NCI-H2029 (cell line): Measurements from ENCODE around the gene INO80B.
A peak's percentile ranks its signal among the peaks of the same experiment; 100 is the strongest.
"Not testable (repeated sequence)": the region's sequence is repeated elsewhere in the genome, so short reads cannot be mapped to it uniquely, and the experiment has no call there.

ENCODE experiments used
- DNase-seq: peaks from one replicate; lab custom pipeline; 2025; lab: John Stamatoyannopoulos, UW

The INO80B gene

GRCh38 chr2:74448771-74449170, 6.1 kb upstream of the INO80B start:
- no peak for DNase-seq

- DNase-seq = no peak
These were observed 4.2 kb upstream of the INO80B start for GRCh38 chr2:74450570-74451190.

DNA sequence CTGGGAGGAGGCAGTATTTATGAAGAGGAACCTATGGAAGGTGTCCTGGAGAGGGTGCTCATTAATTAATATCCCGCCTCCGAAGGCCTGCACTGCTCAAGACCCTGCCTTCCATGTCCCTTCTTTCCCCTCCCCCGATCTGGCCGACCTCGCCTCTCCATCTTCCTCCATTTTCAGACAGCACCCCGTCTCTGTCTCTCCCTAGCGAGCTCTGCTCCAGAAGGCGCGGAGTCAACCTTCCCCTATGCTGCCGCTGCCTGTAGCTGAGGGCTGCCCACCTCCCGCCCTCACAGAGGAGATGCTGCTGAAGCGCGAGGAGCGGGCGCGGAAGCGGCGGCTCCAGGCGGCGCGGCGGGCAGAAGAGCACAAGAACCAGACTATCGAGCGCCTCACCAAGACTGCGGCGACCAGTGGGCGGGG, 2.3 kb downstream of the INO80B start:
- DNase-seq = no peak

DNA sequence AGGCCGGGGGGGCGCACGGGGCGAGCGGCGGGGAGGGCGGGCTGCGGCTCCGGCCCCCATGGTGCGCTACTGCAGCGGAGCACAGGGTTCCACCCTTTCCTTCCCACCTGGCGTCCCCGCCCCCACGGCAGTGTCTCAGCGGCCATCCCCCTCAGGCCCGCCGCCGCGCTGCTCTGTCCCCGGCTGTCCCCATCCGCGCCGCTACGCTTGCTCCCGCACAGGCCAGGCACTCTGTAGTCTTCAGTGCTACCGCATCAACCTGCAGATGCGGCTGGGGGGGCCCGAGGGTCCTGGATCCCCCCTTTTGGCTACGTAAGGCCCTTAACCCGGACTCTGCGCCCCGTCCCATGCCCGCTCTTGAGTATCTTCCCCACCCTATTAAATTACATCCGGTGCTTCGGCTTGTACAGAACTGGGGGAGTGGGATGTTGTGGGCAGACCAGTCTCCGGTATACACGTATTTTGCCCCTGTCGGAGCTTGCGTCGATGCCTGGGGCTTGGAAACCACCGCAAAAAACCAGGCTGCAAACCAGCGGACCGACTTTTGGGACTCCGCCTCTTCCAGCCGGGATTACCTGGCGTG, 2.8 kb downstream of the INO80B start:
- DNase-seq = peak; percentile 49

GRCh38 chr2:74458132-74458937, 3.4 kb downstream of the INO80B start, which contains the start of gene WBP1:
WBP1 (plus strand) TSS chr2:74458438; CDS start chr2:74458603, 165 bp downstream.
- DNase-seq = peak; percentile 97

DNA sequence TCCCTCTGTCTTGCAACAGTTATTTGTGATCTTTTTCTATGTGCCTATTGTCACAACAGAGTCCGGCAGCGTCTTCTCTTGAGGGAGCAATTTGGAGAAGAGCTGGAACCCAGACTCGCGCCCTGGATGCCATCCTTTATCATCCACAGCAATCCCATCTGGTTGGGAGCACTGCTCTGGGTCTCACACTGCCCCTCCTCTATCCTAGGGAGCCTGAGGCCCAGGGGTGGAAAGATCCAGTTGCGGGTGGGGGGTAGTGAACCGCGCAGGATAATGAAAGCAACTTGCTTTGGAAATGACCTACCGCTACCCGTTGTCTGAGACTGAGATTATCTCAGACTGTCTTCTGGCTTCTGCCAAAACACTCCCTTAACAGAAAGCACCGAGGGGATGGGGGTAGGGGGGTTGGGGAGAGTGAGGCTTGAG, 4.1 kb downstream of the INO80B start:
- DNase-seq = no peak

DNA sequence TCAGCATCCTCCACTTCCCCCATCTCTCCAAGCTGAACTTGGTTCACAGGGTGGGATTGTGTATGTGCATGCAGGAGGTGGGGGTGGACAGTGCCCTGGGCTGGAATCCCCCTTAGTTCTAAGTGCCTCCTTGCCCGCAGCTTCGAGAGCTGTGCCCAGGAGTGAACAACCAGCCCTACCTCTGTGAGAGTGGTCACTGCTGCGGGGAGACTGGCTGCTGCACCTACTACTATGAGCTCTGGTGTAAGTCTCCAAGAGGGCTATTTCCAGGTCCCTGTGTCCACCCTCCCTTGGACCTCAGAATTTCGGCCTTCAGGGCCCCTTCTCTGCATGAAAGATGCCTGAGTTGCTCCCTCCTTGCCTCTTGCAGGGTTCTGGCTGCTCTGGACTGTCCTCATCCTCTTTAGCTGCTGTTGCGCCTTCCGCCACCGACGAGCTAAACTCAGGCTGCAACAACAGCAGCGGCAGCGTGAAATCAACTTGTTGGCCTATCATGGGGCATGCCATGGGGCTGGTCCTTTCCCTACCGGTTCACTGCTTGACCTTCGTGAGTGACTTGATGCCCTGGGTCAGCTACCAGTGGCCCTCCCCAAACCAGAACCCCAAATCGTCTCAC, 4.7 kb downstream of the INO80B start:
- DNase-seq = not testable (repeated sequence)

DNA sequence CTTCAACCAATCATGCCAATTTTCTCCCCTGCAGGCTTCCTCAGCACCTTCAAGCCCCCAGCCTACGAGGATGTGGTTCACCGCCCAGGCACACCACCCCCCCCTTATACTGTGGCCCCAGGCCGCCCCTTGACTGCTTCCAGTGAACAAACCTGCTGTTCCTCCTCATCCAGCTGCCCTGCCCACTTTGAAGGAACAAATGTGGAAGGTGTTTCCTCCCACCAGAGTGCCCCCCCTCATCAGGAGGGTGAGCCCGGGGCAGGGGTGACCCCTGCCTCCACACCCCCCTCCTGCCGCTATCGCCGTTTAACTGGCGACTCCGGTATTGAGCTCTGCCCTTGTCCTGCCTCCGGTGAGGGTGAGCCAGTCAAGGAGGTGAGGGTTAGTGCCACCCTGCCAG, 5.3 kb downstream of the INO80B start:
- not testable (repeated sequence) for DNase-seq

DNA sequence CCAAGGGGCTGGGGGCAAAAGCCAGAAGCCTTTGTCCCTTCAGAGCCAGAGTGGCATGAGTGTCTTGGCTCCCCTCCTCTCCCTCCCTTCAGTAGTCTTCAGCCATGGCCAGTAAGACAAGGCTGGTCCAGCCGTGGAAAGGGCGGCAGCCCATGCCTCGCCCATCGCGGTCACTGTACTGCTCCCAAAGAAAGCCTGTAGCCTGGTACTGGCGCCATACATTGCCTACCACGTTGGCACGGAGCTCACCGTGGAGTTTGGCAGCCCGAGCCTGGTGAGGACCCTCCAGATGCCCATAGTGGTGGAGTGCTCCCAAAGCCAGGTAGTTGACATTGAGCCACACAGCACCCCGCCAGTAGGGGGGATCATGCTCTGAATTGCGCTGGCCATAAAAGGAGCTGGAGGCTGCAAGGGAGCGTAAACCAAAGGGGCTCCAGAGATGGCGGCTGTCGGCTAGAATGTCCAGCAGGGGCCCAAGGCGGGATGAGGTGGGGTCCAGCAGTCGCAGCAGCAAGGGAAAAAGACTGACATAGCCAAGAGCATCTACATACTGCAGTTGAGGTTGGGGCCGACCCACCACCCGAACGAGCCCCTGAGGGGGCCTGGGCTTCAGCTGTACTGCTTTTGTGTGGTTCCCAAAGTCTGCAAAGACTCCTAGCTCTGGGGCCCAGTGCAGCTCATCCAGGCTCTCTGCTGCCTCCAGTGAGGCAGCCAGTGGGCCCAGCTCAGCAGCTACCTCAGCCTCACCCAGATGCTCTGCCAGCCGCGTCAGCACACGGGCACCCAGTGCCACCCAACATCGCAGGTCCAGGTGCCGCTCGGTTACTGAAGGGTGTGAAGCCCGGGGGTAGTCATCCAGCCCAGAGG, 6.5 kb downstream of the INO80B start:
- DNase-seq = no peak

GRCh38 chr2:74462054-74462785, 7.3 kb downstream of the INO80B start:
- DNase-seq = no peak

- DNase-seq = no peak
These were observed 7.9 kb downstream of the INO80B start for GRCh38 chr2:74462786-74463105.

- DNase-seq = no peak
These were observed 9.5 kb downstream of the INO80B start for GRCh38 chr2:74464406-74464805.

GRCh38 chr2:74470742-74471141, 15.9 kb downstream of the INO80B start:
- not testable (repeated sequence) for DNase-seq

- DNase-seq = no peak
These were observed 16.6 kb downstream of the INO80B start for GRCh38 chr2:74471332-74472065.

DNA sequence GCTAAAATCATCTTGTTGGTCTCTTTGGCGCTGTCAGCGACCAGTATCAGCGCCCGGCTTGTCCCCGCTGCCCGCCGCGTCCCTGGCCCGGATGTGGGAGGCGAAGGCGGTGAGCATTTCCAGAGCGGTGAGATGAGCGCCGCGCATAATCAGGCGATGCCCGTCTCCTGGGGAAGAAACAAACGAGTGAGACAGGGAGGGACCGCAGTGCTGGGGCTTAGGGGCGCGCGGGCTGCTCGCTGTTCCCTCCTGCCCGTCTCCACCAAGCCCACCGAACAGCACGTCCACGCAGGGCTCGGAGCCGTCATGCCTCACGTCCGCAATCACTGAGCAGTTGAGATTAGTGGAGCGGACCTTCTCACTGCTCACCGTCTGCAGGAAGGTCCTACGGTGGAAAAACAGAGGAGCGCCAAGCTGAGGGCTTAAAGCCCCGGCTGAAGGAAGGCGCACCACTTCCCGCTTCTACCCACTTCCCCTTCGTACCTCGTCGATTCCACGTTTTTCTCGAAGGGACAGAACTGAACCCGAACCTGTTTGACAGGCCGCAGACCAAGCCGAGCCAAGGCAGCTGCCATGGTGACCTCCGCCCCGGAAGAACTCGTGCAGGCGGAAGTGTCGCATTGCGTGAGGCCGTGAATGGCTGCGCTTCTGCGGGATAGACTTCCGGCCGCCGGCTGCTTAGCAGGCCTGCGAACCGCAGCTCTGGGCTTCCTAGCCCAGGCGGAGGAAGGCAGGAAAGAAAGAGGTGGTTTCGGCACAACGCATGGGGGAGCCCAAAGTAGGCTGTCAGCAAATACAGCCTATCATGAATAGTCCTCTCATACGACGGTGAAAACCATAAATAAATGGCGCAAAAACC, 17.4 kb downstream of the INO80B start, which contains the start of gene MRPL53:
TSS of gene MRPL53 (minus strand) at position 595 of the 859 bp plus-strand sequence. CDS start at position 575, 20 bp downstream.
- DNase-seq = peak; percentile 83

GRCh38 chr2:74472945-74473258, 18.0 kb downstream of the INO80B start:
- no peak for DNase-seq

- DNase-seq = no peak
These were observed 19.6 kb downstream of the INO80B start for GRCh38 chr2:74474481-74474880.

GRCh38 chr2:74474899-74475298, 20.0 kb downstream of the INO80B start:
- DNase-seq = no peak

GRCh38 chr2:74481431-74481830, 26.5 kb downstream of the INO80B start:
- no peak for DNase-seq
